Esophagus (tissue), 2 donors: ENCODE data around the gene GNGT1. TPM values are rescaled to one million over a fixed set of nuclear protein-coding genes. Genes with fewer than 3 reads are reported as not detected.

Source experiments
- H3K27ac ChIP-seq, 2 donors: one replicate each; pipeline ENCODE4 v1.5.1; 2013; ENCODE audit warnings: low read depth in 2 of 2, mild to moderate bottlenecking in 2 of 2, inconsistent platforms in 1 of 2, low read length in 1 of 2, moderate library complexity in 1 of 2
- H3K27me3 ChIP-seq, 2 donors: one replicate each; pipeline ENCODE4 v1.6.1; 2013; ENCODE audit warnings: low read length in 2 of 2, control low read depth in 1 of 2, mild to moderate bottlenecking in 1 of 2; ENCODE audit not compliant: insufficient read depth in 2 of 2, control insufficient read depth in 1 of 2
- H3K36me3 ChIP-seq, 2 donors: one replicate each; pipeline ENCODE4 v1.6.1; 2013; ENCODE audit warnings: low read length in 1 of 2; ENCODE audit not compliant: control insufficient read depth in 2 of 2, insufficient read depth in 2 of 2
- H3K4me1 ChIP-seq, 2 donors: one replicate each; pipeline ENCODE4 v1.6.1; 2013; ENCODE audit warnings: low read length in 1 of 2; ENCODE audit not compliant: control insufficient read depth in 2 of 2, insufficient read depth in 2 of 2
- H3K4me3 ChIP-seq, 2 donors: one replicate each; pipeline ENCODE4 v1.5.1; 2013; ENCODE audit warnings: low read length in 2 of 2, mild to moderate bottlenecking in 2 of 2, low read depth in 1 of 2, moderate library complexity in 1 of 2
- H3K9me3 ChIP-seq, 2 donors: one replicate each; pipeline ENCODE4 v1.6.1; 2013; ENCODE audit warnings: mild to moderate bottlenecking in 2 of 2, low read depth in 1 of 2, low read length in 1 of 2, moderate library complexity in 1 of 2; ENCODE audit not compliant: control insufficient read depth in 2 of 2, insufficient read depth in 1 of 2
- WGBS, 2 donors: extraction: QIAGEN DNeasy Blood & Tissue Kit; methylation state at CpG; one replicate each; pipeline ENCODE4 v1.1.7; 2013; 5-methylcytosine and 5-hydroxymethylcytosine counted together
- polyA plus RNA-seq, 2 donors: library from polyadenylated mRNA; stranded (reverse); fragments of 200-250 nt; gene quantifications; one replicate each; pipeline ENCODE4 v1.2.3, GENCODE V29; 2013
- donor health status: healthy with polysubstance abuse.
- donor health status: Bipolar disorder and iron deficiency.

The GNGT1 gene
- polyA plus RNA-seq, 2 donors, result not detected

- no peaks in the 10 kb centered on the region for H3K4me1 ChIP-seq
- 85 to 94% methylated on average over 3 of the region's 3 CpGs for WGBS, 2 donors
- no peaks in the 10 kb centered on the region for H3K27me3 ChIP-seq
- H3K9me3 ChIP-seq, result no peaks in the 10 kb centered on the region
- no peaks in the 10 kb centered on the region for H3K36me3 ChIP-seq
- H3K27ac ChIP-seq, result no peak overlapping the region
- H3K4me3 ChIP-seq, result no peak overlapping the region
Measured at GRCh38 chr7:93933156-93933555, 26.8 kb downstream of the GNGT1 start.

- 70 to 75% methylated on average over 2 of the region's 2 CpGs for WGBS, 2 donors
- Histone ChIP-seq H3K27ac (no peak overlapping the region), H3K4me1 (no peaks in the 10 kb centered on the region)
Measured at GRCh38 chr7:93935102-93935501, 28.7 kb downstream of the GNGT1 start.

GRCh38 chr7:93937818-93938217 is 31.5 kb downstream of the GNGT1 start:
- Histone ChIP-seq H3K27me3 (no peaks in the 10 kb centered on the region), H3K27ac (no peak overlapping the region), H3K36me3 (no peaks in the 10 kb centered on the region), H3K9me3 (no peaks in the 10 kb centered on the region), H3K4me1 (no peaks in the 10 kb centered on the region), H3K4me3 (no peak overlapping the region)
- 74 to 84% methylated on average over 1 of the region's 1 CpG for WGBS, 2 donors

More at GRCh38 chr7:93935102-93935501, 28.7 kb downstream of the GNGT1 start:
- H3K9me3 ChIP-seq, result no peaks in the 10 kb centered on the region
- no peaks in the 10 kb centered on the region for H3K36me3 ChIP-seq
- H3K4me3 ChIP-seq, result no peak overlapping the region
- no peaks in the 10 kb centered on the region for H3K27me3 ChIP-seq

GRCh38 chr7:93938293-93938692 is 31.9 kb downstream of the GNGT1 start:
- Histone ChIP-seq H3K27ac (no peak overlapping the region), H3K9me3 (no peaks in the 10 kb centered on the region), H3K4me3 (no peak overlapping the region), H3K4me1 (no peaks in the 10 kb centered on the region), H3K36me3 (no peaks in the 10 kb centered on the region), H3K27me3 (no peaks in the 10 kb centered on the region)

- no peak overlapping the region for H3K27ac ChIP-seq
- no peaks in the 10 kb centered on the region for H3K9me3 ChIP-seq
- no peaks in the 10 kb centered on the region for H3K36me3 ChIP-seq
- WGBS, 2 donors, result 80% methylated on average over 2 of the region's 2 CpGs
- H3K4me1 ChIP-seq, result no peaks in the 10 kb centered on the region
- H3K27me3 ChIP-seq, result no peaks in the 10 kb centered on the region
- H3K4me3 ChIP-seq, result no peak overlapping the region
Measured at GRCh38 chr7:93941945-93942344, 35.6 kb downstream of the GNGT1 start.

GRCh38 chr7:93943816-93944540 is 37.6 kb downstream of the GNGT1 start:
- H3K27ac ChIP-seq, result no peak overlapping the region
- H3K9me3 ChIP-seq, result no peaks in the 10 kb centered on the region
- WGBS, 2 donors, result 53 to 66% methylated on average over 4 of the region's 4 CpGs
- no peaks in the 10 kb centered on the region for H3K27me3 ChIP-seq
- no peaks in the 10 kb centered on the region for H3K4me1 ChIP-seq
- no peaks in the 10 kb centered on the region for H3K36me3 ChIP-seq
- no peak overlapping the region for H3K4me3 ChIP-seq

- no peak overlapping the region for H3K4me3 ChIP-seq
- no peaks in the 10 kb centered on the region for H3K27me3 ChIP-seq
- H3K36me3 ChIP-seq, result no peaks in the 10 kb centered on the region
- no peaks in the 10 kb centered on the region for H3K4me1 ChIP-seq
- 28 to 29% methylated on average over 1 of the region's 1 CpG for WGBS, 2 donors
- no peaks in the 10 kb centered on the region for H3K9me3 ChIP-seq
- no peak overlapping the region for H3K27ac ChIP-seq
Measured at GRCh38 chr7:93944673-93945072, 38.3 kb downstream of the GNGT1 start.

- Histone ChIP-seq H3K27ac (no peak overlapping the region), H3K27me3 (no peaks in the 10 kb centered on the region), H3K4me1 (no peaks in the 10 kb centered on the region), H3K4me3 (no peak overlapping the region), H3K36me3 (no peaks in the 10 kb centered on the region), H3K9me3 (no peaks in the 10 kb centered on the region)
- WGBS, 2 donors, result 38 to 40% methylated on average over 3 of the region's 3 CpGs
Measured at GRCh38 chr7:93945083-93945482, 38.7 kb downstream of the GNGT1 start.

- Histone ChIP-seq H3K27ac (no peak overlapping the region), H3K4me1 (no peaks in the 10 kb centered on the region), H3K9me3 (no peaks in the 10 kb centered on the region), H3K36me3 (no peaks in the 10 kb centered on the region), H3K27me3 (no peaks in the 10 kb centered on the region), H3K4me3 (no peak overlapping the region)
- 65 to 75% methylated on average over 5 of the region's 5 CpGs for WGBS, 2 donors
Measured at GRCh38 chr7:93945756-93946535, 39.6 kb downstream of the GNGT1 start.

GRCh38 chr7:93948106-93948505 is 41.7 kb downstream of the GNGT1 start:
- no peaks in the 10 kb centered on the region for H3K27me3 ChIP-seq
- no peaks in the 10 kb centered on the region for H3K9me3 ChIP-seq
- H3K36me3 ChIP-seq, result no peaks in the 10 kb centered on the region
- no peak overlapping the region for H3K4me3 ChIP-seq
- no peaks in the 10 kb centered on the region for H3K4me1 ChIP-seq
- WGBS, 2 donors, result 46 to 51% methylated on average over 1 of the region's 1 CpG
- no peak overlapping the region for H3K27ac ChIP-seq
